CD4-positive, alpha-beta T cell (primary cell): ENCODE results near the gene KCNQ4. TPM values are rescaled to one million over a fixed set of nuclear protein-coding genes. Genes with fewer than 3 reads are reported as not detected.

Experiments used
- ATAC-seq: fragments of 200-7000 bp; cut with Tn5 transposase; one replicate; pipeline ENCODE4 v1.10.0; 2022; ENCODE audit warnings: mild to moderate bottlenecking; ENCODE audit not compliant: poor library complexity
- CTCF ChIA-PET: fragments of 350-600 bp; sonication (Branson Sonifier 250); formaldehyde crosslinking; loops from one replicate; lab custom pipeline; 2021; ENCODE audit warnings: antibody characterized with exemption, inconsistent platforms; lab: Charles Lee
- POLR2A ChIA-PET: fragments of 350-600 bp; sonication (Branson Sonifier 250); formaldehyde crosslinking; loops from one replicate; lab custom pipeline; 2021; ENCODE audit warnings: antibody characterized with exemption, inconsistent platforms; lab: Charles Lee
- DNase-seq, 14 experiments: peaks; one replicate each; pipeline ENCODE4 v3.0.0-alpha.2; 2013 to 2020; ENCODE audit warnings: mixed read lengths in 2 of 14
- H3K27ac ChIP-seq, 2 donors: one replicate each; pipeline versions ENCODE4 v1.5.1 to v1.7.0; 2013; ENCODE audit warnings: low read length in 2 of 2, low read depth in 1 of 2, mild to moderate bottlenecking in 1 of 2
- H3K27me3 ChIP-seq, 2 experiments: 1 replicate in 1 of 2; 2 replicates in 1 of 2; pipeline versions ENCODE4 v1.6.1 to v1.7.0; 2013; ENCODE audit warnings: low read length in 2 of 2, control low read depth in 1 of 2, mild to moderate bottlenecking in 1 of 2, moderate library complexity in 1 of 2; ENCODE audit not compliant: insufficient read depth in 2 of 2, control insufficient read depth in 1 of 2
- H3K36me3 ChIP-seq: one replicate; pipeline ENCODE4 v1.6.1; 2013; ENCODE audit warnings: low read length, control low read depth; ENCODE audit not compliant: insufficient read depth
- H3K4me1 ChIP-seq: one replicate; pipeline ENCODE4 v1.6.1; 2013; ENCODE audit warnings: low read length, control low read depth; ENCODE audit not compliant: insufficient read depth
- H3K4me3 ChIP-seq: one replicate; pipeline ENCODE4 v1.5.1; 2013; ENCODE audit warnings: mild to moderate bottlenecking, low read length, moderate library complexity
- H3K9me3 ChIP-seq, 2 experiments: 1 replicate in 1 of 2; 2 replicates in 1 of 2; pipeline versions ENCODE4 v1.6.1 to v1.7.0; 2013; ENCODE audit warnings: low read length in 2 of 2, mild to moderate bottlenecking in 2 of 2, control low read depth in 1 of 2, moderate library complexity in 1 of 2; ENCODE audit not compliant: control insufficient read depth in 1 of 2, insufficient read depth in 1 of 2
- H3K27ac Mint-ChIP-seq: one replicate; pipeline ENCODE4 v1.8.0; 2020; ENCODE audit warnings: mixed read lengths
- H3K27me3 Mint-ChIP-seq: one replicate; pipeline ENCODE4 v1.8.0; 2021; ENCODE audit warnings: mixed read lengths
- H3K36me3 Mint-ChIP-seq: one replicate; pipeline ENCODE4 v1.8.0; 2021; ENCODE audit warnings: low read depth, mixed read lengths
- H3K4me1 Mint-ChIP-seq: one replicate; pipeline ENCODE4 v1.8.0; 2021; ENCODE audit warnings: low read depth, mixed read lengths
- H3K4me3 Mint-ChIP-seq: one replicate; pipeline ENCODE4 v1.8.0; 2020; ENCODE audit warnings: mild to moderate bottlenecking, mixed read lengths
- H3K9me3 Mint-ChIP-seq: one replicate; pipeline ENCODE4 v1.8.0; 2020; ENCODE audit warnings: mixed read lengths
- CTCF ChIP-seq: fragments of 200-600 bp; IDR thresholded peaks from one replicate; pipeline ENCODE4 v1.8.0; 2022; ENCODE audit warnings: antibody characterized with exemption, mild to moderate bottlenecking
- intact Hi-C, 2 experiments: fragments of 100-400 bp; cut with DNase I in 1 of 2; cut with micrococcal nuclease in 1 of 2; formaldehyde crosslinking; loops; one replicate each; pipeline versions ENCODE4 v1.15.1 to v1.9.0; 2023 to 2025; cut with DNase I, micrococcal nuclease
- total RNA-seq, 174 experiments: library from RNA in 2 of 174; stranded (reverse) in 2 of 174; gene quantifications; one replicate each; pipeline ENCODE4 v1.2.3 and lab custom pipeline; 2021 to 2026

Gene KCNQ4
- total RNA-seq, 2 experiments from 2014 or later, result 0.25 to 0.30 TPM

GRCh38 chr1:40836283-40836682 lies 52.7 kb downstream of the KCNQ4 start:
- Histone ChIP-seq H3K4me1 (peaks cover 13% of the 10 kb centered on the region), H3K9me3 (peaks cover 0 to 4% of the 10 kb centered on the region in 2 experiments), H3K27ac (no peak overlapping the region), H3K4me3 (no peak overlapping the region), H3K27me3 (no peaks in the 10 kb centered on the region), H3K36me3 (no peaks in the 10 kb centered on the region)
- ATAC-seq (no peak), DNase-seq (no peak)
- ChIA-PET CTCF (no interaction called here), POLR2A (no interaction called here)
- Mint-ChIP-seq H3K9me3 (no peaks in the 10 kb centered on the region), H3K4me3 (no peak overlapping the region), H3K36me3 (no peaks in the 10 kb centered on the region), H3K27me3 (no peaks in the 10 kb centered on the region), H3K4me1 (peaks cover 23% of the 10 kb centered on the region), H3K27ac (no peak overlapping the region)
- no peak for TF ChIP-seq CTCF
- intact Hi-C loops, result no loop called here

GRCh38 chr1:40837601-40838000 lies 54.0 kb downstream of the KCNQ4 start:
- Mint-ChIP-seq H3K9me3 (no peaks in the 10 kb centered on the region), H3K27me3 (no peaks in the 10 kb centered on the region), H3K4me1 (peaks cover 26% of the 10 kb centered on the region), H3K4me3 (no peak overlapping the region), H3K36me3 (no peaks in the 10 kb centered on the region), H3K27ac (no peak overlapping the region)
- TF ChIP-seq CTCF, result no peak
- intact Hi-C loops, result no loop called here
- Histone ChIP-seq H3K27ac (no peak overlapping the region), H3K4me1 (peaks cover 13% of the 10 kb centered on the region), H3K36me3 (no peaks in the 10 kb centered on the region), H3K27me3 (no peaks in the 10 kb centered on the region), H3K4me3 (no peak overlapping the region), H3K9me3 (peaks cover 0 to 4% of the 10 kb centered on the region in 2 experiments)
- ATAC-seq (no peak), DNase-seq (no peak)
- POLR2A ChIA-PET, result no interaction called here
- CTCF ChIA-PET, result no interaction called here

- Histone ChIP-seq H3K27ac (no peak overlapping the region), H3K27me3 (no peaks in the 10 kb centered on the region), H3K9me3 (peaks cover 0 to 4% of the 10 kb centered on the region in 2 experiments), H3K36me3 (no peaks in the 10 kb centered on the region), H3K4me3 (no peak overlapping the region), H3K4me1 (peaks cover 13% of the 10 kb centered on the region)
- no peak for TF ChIP-seq CTCF
- no peak for ATAC-seq
- H3K9me3 Mint-ChIP-seq, result no peaks in the 10 kb centered on the region
- no peaks in the 10 kb centered on the region for H3K27me3 Mint-ChIP-seq
- H3K4me1 Mint-ChIP-seq, result peaks cover 26% of the 10 kb centered on the region
- no peak for DNase-seq
- H3K27ac Mint-ChIP-seq, result no peak overlapping the region
- ChIA-PET CTCF (no interaction called here), POLR2A (no interaction called here)
- intact Hi-C loops, result no loop called here
- H3K36me3 Mint-ChIP-seq, result no peaks in the 10 kb centered on the region
- no peak overlapping the region for H3K4me3 Mint-ChIP-seq
Observed at GRCh38 chr1:40838045-40838979, 54.7 kb downstream of the KCNQ4 start.
